ENCODE measurements around the gene OR52A5.

The OR52A5 gene

DNA sequence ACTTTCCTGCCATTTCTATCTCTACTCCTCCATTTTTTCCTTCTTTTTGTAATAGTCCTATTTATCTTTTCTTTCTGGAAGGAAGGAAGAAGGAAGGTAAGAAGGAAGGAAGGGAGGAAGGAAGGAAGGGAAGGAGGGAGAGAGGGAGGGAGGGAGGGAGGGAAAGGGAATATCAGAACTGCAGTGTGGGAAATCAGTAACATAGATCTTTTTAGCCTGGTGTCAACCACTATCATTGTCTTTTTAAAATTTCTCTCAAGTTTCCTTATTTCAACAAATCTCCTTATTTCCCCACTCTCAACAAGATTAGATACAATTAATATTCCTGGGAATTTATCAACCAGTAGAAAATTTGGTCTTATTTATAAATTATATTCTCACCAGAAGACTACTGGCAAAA, 35.1 kb downstream of the OR52A5 start:
- Histone ChIP-seq H3K4me3 (no peak overlapping the region), H3K4me1 (no peaks in the 10 kb centered on the region), H3K9me3 (no peaks in the 10 kb centered on the region), H3K27me3 (no peaks in the 10 kb centered on the region), H3K36me3 (no peaks in the 10 kb centered on the region), H3K27ac (no peak overlapping the region)
- intact Hi-C loops (cut with DNase I; ENCODE audit: low total_unique reads), result no loop called here
- TF ChIP-seq, protein P1, sequence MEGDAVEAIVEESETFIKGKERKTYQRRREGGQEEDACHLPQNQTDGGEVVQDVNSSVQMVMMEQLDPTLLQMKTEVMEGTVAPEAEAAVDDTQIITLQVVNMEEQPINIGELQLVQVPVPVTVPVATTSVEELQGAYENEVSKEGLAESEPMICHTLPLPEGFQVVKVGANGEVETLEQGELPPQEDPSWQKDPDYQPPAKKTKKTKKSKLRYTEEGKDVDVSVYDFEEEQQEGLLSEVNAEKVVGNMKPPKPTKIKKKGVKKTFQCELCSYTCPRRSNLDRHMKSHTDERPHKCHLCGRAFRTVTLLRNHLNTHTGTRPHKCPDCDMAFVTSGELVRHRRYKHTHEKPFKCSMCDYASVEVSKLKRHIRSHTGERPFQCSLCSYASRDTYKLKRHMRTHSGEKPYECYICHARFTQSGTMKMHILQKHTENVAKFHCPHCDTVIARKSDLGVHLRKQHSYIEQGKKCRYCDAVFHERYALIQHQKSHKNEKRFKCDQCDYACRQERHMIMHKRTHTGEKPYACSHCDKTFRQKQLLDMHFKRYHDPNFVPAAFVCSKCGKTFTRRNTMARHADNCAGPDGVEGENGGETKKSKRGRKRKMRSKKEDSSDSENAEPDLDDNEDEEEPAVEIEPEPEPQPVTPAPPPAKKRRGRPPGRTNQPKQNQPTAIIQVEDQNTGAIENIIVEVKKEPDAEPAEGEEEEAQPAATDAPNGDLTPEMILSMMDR (IDR thresholded peaks at IDR 0.05), result no peak
- DNase-seq, result no peak

GRCh38 chr11:5102246-5102645, 35.9 kb downstream of the OR52A5 start:
- intact Hi-C loops (cut with DNase I; ENCODE audit: low total_unique reads), result no loop called here
- DNase-seq, result no peak
- no peaks in the 10 kb centered on the region for H3K36me3 ChIP-seq
- H3K27ac ChIP-seq, result no peak overlapping the region
- no peaks in the 10 kb centered on the region for H3K9me3 ChIP-seq
- H3K4me3 ChIP-seq, result no peak overlapping the region
- H3K4me1 ChIP-seq, result no peaks in the 10 kb centered on the region
- H3K27me3 ChIP-seq, result no peaks in the 10 kb centered on the region
- TF ChIP-seq, protein P1 (IDR thresholded peaks at IDR 0.05), result no peak

GRCh38 chr11:5096011-5096410, 42.1 kb downstream of the OR52A5 start:
- TF ChIP-seq, protein P1 (IDR thresholded peaks at IDR 0.05), result no peak
- no peaks in the 10 kb centered on the region for H3K27me3 ChIP-seq
- DNase-seq, result no peak
- intact Hi-C loops (cut with DNase I; ENCODE audit: low total_unique reads), result no loop called here
- H3K4me3 ChIP-seq, result no peak overlapping the region
- H3K36me3 ChIP-seq, result no peaks in the 10 kb centered on the region
- H3K9me3 ChIP-seq, result no peaks in the 10 kb centered on the region
- no peak overlapping the region for H3K27ac ChIP-seq
- H3K4me1 ChIP-seq, result no peaks in the 10 kb centered on the region

- Histone ChIP-seq H3K4me1 (no peaks in the 10 kb centered on the region), H3K36me3 (no peaks in the 10 kb centered on the region), H3K9me3 (no peaks in the 10 kb centered on the region), H3K4me3 (no peak overlapping the region), H3K27me3 (no peaks in the 10 kb centered on the region), H3K27ac (no peak overlapping the region)
- TF ChIP-seq, protein P1 (IDR thresholded peaks at IDR 0.05), result no peak
- intact Hi-C loops (cut with DNase I; ENCODE audit: low total_unique reads), result no loop called here
- DNase-seq, result no peak
Measured at GRCh38 chr11:5092821-5093585, 45.2 kb downstream of the OR52A5 start.

GRCh38 chr11:5090668-5091067, 47.5 kb downstream of the OR52A5 start:
- no peak overlapping the region for H3K4me3 ChIP-seq
- intact Hi-C loops (cut with DNase I; ENCODE audit: low total_unique reads), result no loop called here
- no peak for DNase-seq

More at GRCh38 chr11:5090668-5091067, 47.5 kb downstream of the OR52A5 start:
- TF ChIP-seq, protein P1 (IDR thresholded peaks at IDR 0.05), result no peak
- Histone ChIP-seq H3K27me3 (no peaks in the 10 kb centered on the region), H3K27ac (no peak overlapping the region), H3K36me3 (no peaks in the 10 kb centered on the region), H3K4me1 (no peaks in the 10 kb centered on the region), H3K9me3 (no peaks in the 10 kb centered on the region)

Data from tibial artery (tissue), 4 donors.